ENCODE data around the gene NECTIN4.

DNA sequence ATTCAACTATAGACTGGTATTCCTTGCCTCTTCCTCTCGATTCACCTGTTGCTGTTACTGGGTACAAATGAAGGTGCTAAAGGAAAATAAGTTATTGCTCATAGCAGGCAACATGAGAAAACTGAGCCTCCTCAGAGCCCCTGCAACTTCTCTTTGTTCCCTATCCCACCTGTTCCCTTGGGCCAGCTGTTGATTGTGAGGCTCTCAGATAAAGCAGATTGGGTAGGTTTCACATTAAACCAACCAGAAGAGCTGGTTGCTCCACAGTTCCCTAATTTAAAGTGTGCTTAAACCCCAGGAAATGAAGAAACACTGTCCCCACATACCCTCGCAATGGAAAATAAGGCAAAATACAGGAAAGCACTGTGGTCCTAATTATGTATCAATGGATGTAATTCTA is 38.3 kb upstream of the NECTIN4 start:
- no peak for TF ChIP-seq ZNF670 (CRISPR knock-in tag; IDR thresholded peaks at IDR 0.05; ENCODE audit: borderline replicate concordance)
- TF ChIP-seq ZBTB4 (CRISPR knock-in tag; IDR thresholded peaks at IDR 0.05; ENCODE audit: borderline replicate concordance), result no peak
- TF ChIP-seq ZNF747 (CRISPR knock-in tag; IDR thresholded peaks at IDR 0.05; ENCODE audit: borderline replicate concordance), result no peak
- no peak for TF ChIP-seq ZNF3 (CRISPR knock-in tag; IDR thresholded peaks at IDR 0.05)
- no peak for TF ChIP-seq PCBP1 (IDR thresholded peaks at IDR 0.05; ENCODE audit: borderline replicate concordance, low read depth, low read length)
- TF ChIP-seq TFE3 (CRISPR knock-in tag; IDR thresholded peaks at IDR 0.05), result no peak
- TF ChIP-seq, protein P1, sequence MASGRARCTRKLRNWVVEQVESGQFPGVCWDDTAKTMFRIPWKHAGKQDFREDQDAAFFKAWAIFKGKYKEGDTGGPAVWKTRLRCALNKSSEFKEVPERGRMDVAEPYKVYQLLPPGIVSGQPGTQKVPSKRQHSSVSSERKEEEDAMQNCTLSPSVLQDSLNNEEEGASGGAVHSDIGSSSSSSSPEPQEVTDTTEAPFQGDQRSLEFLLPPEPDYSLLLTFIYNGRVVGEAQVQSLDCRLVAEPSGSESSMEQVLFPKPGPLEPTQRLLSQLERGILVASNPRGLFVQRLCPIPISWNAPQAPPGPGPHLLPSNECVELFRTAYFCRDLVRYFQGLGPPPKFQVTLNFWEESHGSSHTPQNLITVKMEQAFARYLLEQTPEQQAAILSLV (CRISPR knock-in tag; IDR thresholded peaks at IDR 0.05; ENCODE audit: borderline replicate concordance), result no peak
- TF ChIP-seq, protein P2, sequence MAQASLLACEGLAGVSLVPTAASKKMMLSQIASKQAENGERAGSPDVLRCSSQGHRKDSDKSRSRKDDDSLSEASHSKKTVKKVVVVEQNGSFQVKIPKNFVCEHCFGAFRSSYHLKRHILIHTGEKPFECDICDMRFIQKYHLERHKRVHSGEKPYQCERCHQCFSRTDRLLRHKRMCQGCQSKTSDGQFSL (CRISPR knock-in tag; IDR thresholded peaks at IDR 0.05), result no peak
- TF ChIP-seq CTCF (CRISPR knock-in tag; IDR thresholded peaks at IDR 0.05), result no peak
- no peak for TF ChIP-seq RAD21 (CRISPR knock-in tag; IDR thresholded peaks at IDR 0.05)
- no peak for TF ChIP-seq ZNF263 (CRISPR knock-in tag; IDR thresholded peaks at IDR 0.05)
- TF ChIP-seq, protein P3, sequence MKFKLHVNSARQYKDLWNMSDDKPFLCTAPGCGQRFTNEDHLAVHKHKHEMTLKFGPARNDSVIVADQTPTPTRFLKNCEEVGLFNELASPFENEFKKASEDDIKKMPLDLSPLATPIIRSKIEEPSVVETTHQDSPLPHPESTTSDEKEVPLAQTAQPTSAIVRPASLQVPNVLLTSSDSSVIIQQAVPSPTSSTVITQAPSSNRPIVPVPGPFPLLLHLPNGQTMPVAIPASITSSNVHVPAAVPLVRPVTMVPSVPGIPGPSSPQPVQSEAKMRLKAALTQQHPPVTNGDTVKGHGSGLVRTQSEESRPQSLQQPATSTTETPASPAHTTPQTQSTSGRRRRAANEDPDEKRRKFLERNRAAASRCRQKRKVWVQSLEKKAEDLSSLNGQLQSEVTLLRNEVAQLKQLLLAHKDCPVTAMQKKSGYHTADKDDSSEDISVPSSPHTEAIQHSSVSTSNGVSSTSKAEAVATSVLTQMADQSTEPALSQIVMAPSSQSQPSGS (CRISPR knock-in tag; IDR thresholded peaks at IDR 0.05), result no peak
- TF ChIP-seq, protein P4, sequence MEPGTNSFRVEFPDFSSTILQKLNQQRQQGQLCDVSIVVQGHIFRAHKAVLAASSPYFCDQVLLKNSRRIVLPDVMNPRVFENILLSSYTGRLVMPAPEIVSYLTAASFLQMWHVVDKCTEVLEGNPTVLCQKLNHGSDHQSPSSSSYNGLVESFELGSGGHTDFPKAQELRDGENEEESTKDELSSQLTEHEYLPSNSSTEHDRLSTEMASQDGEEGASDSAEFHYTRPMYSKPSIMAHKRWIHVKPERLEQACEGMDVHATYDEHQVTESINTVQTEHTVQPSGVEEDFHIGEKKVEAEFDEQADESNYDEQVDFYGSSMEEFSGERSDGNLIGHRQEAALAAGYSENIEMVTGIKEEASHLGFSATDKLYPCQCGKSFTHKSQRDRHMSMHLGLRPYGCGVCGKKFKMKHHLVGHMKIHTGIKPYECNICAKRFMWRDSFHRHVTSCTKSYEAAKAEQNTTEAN (CRISPR knock-in tag; conservative IDR thresholded peaks at IDR 0.05), result no peak

Measured in HepG2 (cell line).